Measurements from ENCODE around the gene EXOC4.
"Not testable (repeated sequence)": the region's sequence is repeated elsewhere in the genome, so short reads cannot be mapped to it uniquely, and the experiment has no call there.

EXOC4 gene

GRCh38 chr7:133773601-133774000 lies 520.7 kb downstream of the EXOC4 start:
- no peak for DNase-seq

DNA sequence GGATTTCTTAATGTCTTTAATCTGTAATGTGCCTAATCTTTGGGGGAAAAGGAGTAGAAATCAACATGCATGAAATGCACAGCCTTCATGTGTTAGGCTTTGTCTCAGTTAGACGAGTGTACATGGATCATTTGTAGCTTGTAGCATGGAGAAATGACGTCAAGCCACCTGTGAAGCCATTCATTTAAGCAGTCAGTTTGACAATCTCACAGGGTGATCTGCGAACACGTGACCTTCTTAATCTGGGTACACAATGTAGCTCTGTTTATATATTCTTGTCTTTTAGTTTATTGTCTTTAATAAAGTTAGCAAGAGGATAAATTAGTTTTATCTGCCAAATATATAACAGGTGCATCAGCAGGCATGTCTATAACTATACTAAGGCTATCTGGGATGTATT lies 522.3 kb downstream of the EXOC4 start:
- no peak for DNase-seq

DNA sequence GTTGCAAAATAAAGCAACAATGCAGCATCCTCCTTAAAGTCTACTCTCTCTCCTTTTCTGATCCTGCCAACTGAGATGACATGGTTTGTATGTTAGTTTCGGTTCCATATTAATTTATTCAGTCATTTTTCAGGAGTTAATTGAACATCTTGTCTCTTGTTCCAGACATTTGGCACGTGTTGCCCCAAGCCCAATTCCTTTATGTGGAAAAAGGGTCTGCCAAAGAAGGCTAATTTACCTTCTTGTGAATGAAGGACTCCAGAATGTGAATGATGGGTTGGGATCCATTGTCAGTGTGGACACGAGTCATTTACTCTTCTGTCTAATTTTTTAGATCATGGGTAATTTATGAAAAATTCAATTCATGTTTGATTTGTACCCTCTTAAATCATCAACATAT lies 523.4 kb downstream of the EXOC4 start:
- DNase-seq, result no peak

- no peak for DNase-seq
Measured at GRCh38 chr7:133777701-133778100, 524.8 kb downstream of the EXOC4 start.

- no peak for DNase-seq
Measured at GRCh38 chr7:133778472-133778871, 525.6 kb downstream of the EXOC4 start.

- not testable (repeated sequence) for DNase-seq
Measured at GRCh38 chr7:133779538-133779937, 526.7 kb downstream of the EXOC4 start.

DNA sequence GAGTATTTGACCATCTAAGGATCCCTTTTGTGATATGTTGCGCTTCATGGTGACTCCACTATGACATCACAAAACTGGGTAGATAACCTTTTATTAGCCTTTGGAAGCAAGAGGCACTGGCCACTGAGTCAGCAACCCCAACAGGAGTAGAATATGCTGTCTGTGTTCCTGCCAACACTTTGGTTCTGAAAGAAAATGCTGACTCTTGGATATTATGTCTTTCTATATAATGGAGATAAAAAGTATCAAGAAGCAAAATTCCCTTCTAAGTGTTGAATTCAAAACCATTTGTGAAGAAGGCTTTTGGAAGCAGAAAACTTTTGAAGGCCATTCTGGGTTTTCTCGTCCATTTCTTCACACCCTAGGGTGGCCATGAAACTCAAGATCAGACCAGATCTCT lies 528.0 kb downstream of the EXOC4 start:
- DNase-seq, result no peak

DNA sequence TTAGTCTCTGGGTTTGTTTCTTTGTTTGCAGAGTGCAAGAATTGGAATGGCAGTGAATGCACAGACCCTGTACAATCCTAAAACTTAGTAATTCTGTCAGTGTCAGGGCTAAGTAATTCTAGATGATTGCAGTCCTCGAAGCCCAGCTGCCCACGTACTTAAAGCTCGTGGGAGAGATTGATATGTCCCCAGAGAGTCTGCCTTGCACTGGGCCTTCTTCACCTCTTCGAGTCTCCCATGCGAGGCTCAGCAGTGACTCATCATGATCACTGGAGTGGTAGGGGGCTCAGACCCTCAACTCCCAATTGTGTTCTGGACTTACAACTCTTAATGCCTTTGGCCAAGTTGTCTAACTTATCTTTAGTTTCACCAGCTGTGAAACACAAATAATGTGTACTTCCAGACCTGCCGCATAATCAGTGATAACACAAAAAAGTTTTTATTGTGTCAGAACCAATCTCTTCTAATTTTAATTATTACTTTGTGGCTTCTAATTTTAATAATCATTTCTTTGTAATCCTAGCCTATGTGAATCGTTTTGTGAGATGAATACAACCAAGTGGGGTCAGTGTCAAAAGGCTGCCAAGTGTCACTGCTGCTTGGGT lies 528.7 kb downstream of the EXOC4 start:
- DNase-seq, result no peak

GRCh38 chr7:133782470-133782869 lies 529.6 kb downstream of the EXOC4 start:
- DNase-seq, result no peak

- DNase-seq, result no peak
Measured at GRCh38 chr7:133783276-133783675, 530.4 kb downstream of the EXOC4 start.

DNA sequence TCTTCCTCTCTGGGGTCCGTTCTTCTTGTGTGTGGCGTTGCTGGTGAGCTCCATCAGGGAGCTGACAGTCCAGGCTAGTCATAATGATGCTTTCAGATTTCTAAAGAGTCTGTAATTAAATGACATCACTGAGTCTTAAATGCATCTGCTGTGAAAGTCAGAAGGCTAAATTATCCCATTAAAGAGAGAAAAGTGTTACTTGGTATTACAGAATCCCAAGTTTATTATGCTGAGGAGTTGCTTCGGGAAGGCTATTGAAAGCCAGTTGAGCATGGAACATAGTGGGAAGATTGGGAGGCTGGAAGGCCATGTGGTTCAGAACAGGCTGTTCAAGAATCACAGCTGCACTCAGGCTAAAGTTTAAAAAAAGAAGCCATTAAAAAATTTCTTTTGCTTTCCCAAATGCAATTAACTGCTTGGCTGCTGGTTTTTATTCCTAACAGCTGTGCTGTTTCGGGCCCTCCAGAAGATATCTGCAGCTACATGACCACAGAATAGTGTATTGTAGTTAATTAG lies 531.7 kb downstream of the EXOC4 start:
- DNase-seq, result no peak

GRCh38 chr7:133786401-133786937 lies 533.6 kb downstream of the EXOC4 start:
- DNase-seq, result no peak

- DNase-seq, result no peak
Measured at GRCh38 chr7:133789974-133790373, 537.1 kb downstream of the EXOC4 start.

DNA sequence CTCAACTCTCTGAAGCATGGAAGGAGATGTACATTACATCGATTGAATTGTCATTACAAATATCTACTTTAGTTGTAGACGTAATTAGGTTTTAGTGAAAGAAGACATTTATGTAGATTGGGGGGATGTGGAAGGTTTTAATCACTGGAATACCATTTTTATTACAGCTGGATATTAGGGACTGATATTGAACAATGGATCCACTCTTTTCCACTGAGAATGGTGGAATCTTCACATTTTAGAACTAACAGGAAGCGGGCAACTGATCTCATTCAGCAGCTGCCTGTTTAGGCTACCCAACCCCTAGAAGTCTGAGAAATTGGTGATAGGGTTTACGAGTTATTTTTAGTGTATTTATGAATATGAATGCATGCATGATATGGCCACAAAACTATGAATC lies 538.0 kb downstream of the EXOC4 start:
- DNase-seq, result no peak

DNA sequence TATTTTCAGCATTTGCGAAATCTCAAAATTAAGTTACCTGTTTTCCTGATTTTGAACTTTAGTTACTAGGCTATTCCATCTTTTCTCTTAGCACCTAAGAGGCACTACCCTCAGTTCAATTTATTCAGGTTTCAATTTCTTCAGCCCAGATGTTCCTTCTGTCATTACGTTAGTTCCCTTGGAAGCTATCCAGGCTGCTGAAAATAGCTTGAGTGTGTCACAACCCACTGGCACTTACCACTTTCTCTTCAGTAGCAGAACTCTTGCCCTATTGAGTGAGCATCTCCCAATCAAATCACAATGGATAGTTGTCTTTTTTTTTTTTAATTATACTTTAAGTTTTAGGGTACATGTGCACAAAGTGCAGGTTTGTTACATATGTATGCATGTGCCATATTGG lies 541.6 kb downstream of the EXOC4 start:
- no peak for DNase-seq

GRCh38 chr7:133795068-133795665 lies 542.3 kb downstream of the EXOC4 start:
- no peak for DNase-seq

DNA sequence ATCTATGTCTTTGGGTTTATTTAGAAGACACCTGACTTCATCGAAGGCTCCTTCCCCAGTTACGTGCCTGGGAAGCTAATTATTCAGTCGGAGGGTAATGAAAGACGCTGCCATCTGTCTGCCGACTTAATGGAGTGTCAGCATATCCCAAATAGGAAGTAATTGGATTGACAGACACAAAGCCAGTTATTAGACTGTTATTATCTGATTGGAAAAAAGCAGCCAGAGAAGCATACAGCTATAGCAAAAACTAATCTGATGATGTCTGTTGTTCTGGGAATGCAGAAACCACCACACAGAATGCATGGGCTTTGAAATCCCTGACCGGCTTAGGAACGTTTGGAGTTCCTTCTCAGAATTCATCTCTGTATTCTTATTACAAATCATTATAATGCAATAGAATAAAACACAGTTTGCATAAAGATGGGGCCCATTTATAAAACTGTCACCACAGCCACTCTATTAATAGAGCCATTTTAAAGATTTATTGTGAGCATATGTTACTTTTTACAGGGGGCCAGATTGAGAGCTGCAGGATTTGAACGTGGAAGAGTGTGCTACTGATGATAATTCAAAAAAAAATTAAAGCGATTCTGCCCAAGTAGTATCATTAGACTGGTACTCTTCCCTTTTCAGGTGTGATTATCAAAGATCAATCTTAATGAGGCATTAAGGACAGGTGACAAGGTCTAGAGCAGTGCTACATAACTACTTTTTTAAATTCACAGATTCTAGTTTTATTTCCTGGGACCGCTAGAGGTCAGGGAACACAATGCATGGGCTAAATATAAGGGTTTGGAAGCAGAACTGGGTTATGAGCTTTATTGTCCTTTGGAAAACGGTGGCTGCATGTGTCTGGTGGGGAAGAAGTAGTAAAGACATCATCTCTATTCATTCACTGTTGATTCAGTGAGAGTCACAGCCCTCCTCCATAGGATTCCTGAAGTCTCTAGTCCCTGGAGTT lies 544.2 kb downstream of the EXOC4 start:
- DNase-seq, result no peak

DNA sequence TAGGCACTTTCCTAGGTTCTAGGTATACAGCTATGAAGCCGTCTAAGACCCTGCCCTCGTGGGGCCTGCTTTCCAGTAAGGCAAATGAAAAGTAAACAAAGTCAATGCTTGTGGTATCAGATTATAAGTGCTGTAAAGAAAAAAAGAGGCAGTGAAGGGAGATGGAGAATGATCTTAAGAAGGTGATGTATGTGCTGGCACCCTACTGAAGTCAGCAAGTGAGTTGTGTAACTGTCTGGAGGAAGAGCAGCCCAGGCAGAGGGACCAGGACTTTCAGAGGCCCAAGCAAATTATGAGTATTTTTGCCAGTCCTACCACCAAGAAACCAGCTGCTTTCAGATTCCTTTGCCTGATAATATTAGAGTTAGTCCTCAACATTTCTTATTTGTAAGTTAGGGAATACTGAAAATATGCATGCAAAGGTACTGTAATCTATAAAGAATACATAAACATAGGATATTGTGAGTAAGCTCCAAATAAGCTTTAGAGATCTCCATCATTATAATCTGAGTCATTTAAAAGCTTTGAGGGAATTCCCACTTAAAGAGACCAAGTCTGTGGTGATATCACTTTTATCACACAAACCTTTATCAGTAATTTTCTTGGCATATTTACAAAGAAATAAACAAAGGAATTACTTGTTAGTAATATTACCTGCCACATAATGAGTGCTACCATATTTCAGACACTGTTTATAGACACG lies 545.1 kb downstream of the EXOC4 start:
- DNase-seq, result no peak

DNA sequence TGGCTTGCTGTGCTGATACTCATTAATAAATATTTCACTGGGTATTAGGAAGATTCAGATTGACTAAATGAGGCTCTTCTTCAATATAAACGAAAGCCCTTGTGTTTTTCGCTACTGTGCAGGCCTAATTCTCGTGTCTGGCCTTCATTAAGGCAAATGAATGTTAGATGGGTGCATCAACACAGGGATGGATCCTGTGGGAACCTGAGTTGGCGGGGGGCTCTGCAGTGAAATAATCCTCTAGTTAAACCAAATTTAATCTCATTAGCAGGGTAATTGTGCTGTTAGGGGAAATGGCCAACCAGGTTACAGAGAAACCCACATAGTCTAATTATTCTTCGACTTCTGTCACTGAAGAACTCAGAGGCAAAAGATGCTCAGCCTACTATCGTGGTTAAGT lies 548.5 kb downstream of the EXOC4 start:
- no peak for DNase-seq

DNA sequence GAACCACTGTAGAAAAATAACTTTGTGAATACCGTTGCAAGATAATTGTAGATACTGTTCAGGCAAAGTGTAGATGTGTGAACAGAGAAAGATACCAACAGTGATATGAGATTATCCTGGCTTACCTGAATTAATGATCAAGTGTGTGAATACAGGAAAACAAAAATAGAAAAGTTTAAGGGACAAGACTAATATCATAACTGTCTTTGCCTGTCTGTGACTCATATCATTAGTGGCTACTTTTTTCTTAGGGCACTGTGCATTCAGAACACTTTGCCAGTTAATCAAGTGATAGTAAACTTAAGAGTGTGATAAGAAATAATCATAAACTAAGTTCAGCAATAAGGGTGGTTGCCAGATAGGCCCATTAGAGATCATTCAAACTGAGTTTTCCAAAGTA lies 551.2 kb downstream of the EXOC4 start:
- DNase-seq, result no peak

- DNase-seq, result no peak
Measured at GRCh38 chr7:133805426-133805825, 552.5 kb downstream of the EXOC4 start.

GRCh38 chr7:133807624-133808492 lies 555.0 kb downstream of the EXOC4 start:
- no peak for DNase-seq

Data from activated CD8-positive, alpha-beta memory T cell treated with anti-CD3 and anti-CD28 coated beads for 24 hours (primary cell).